DND-41 (cell line): ENCODE results near the gene GALNT18.

Experiments used
- ATAC-seq: fragments of 200-7000 bp; cut with Tn5 transposase; 3 replicates; pipeline ENCODE4 v1.9.1; 2021; ENCODE audit warnings: low read depth; ENCODE audit not compliant: insufficient read depth
- DNase-seq: peaks from one replicate; pipeline ENCODE4 v3.0.0-alpha.2; 2020
- H2AFZ ChIP-seq: 2 replicates; pipeline ENCODE4 v1.6.0; 2012; ENCODE audit warnings: low read depth, low read length
- H3K27ac ChIP-seq: 2 replicates; pipeline ENCODE4 v1.5.1; 2012; ENCODE audit warnings: low read length, inconsistent platforms
- H3K27me3 ChIP-seq: fragments of 200-600 bp; sonication (generic); 2 replicates; pipeline ENCODE4 v1.6.0; 2012; ENCODE audit warnings: low read length, mild to moderate bottlenecking, inconsistent platforms; ENCODE audit not compliant: insufficient read depth, poor library complexity
- H3K36me3 ChIP-seq: 2 replicates; pipeline ENCODE4 v1.5.1; 2012; ENCODE audit warnings: low read length, inconsistent platforms; ENCODE audit not compliant: insufficient read depth
- H3K4me1 ChIP-seq: 2 replicates; pipeline ENCODE4 v1.5.1; 2012; ENCODE audit warnings: mild to moderate bottlenecking, low read length; ENCODE audit not compliant: insufficient read depth
- H3K4me2 ChIP-seq: 2 replicates; pipeline ENCODE4 v1.6.0; 2012; ENCODE audit warnings: mild to moderate bottlenecking, moderate library complexity, low read length, inconsistent platforms; ENCODE audit not compliant: insufficient read depth
- H3K4me3 ChIP-seq, 2 experiments: fragments of 200-600 bp in 1 of 2; shearing (Covaris generic) in 1 of 2; 2 replicates each; pipeline ENCODE4 v1.5.1; 2012 to 2016; ENCODE audit warnings: inconsistent platforms in 2 of 2, low read length in 2 of 2, mild to moderate bottlenecking in 2 of 2, low read depth in 1 of 2, moderate library complexity in 1 of 2
- H3K79me2 ChIP-seq: 2 replicates; pipeline ENCODE4 v1.6.0; 2012; ENCODE audit warnings: low read length, inconsistent platforms; ENCODE audit not compliant: insufficient read depth
- H3K9ac ChIP-seq: 2 replicates; pipeline ENCODE4 v1.6.0; 2012; ENCODE audit warnings: low read depth, mild to moderate bottlenecking, inconsistent platforms, low read length, moderate library complexity
- H3K9me3 ChIP-seq: 2 replicates; pipeline ENCODE4 v1.5.1; 2012; ENCODE audit warnings: low read length, moderate library complexity, mild to moderate bottlenecking, inconsistent platforms; ENCODE audit not compliant: insufficient read depth, severe bottlenecking
- H4K20me1 ChIP-seq: 2 replicates; pipeline ENCODE4 v1.6.0; 2012; ENCODE audit warnings: low read length; ENCODE audit not compliant: insufficient read depth
- EZH2 ChIP-seq: IDR thresholded peaks from 3 replicates; pipeline ENCODE4 v1.6.1; 2012; ENCODE audit warnings: borderline replicate concordance, low read depth, mild to moderate bottlenecking, moderate library complexity, low read length, inconsistent platforms; ENCODE audit not compliant: severe bottlenecking
- TF ChIP-seq, protein P1 (sequence below): IDR thresholded peaks from 2 replicates; pipeline ENCODE4 v1.5.1; 2012; ENCODE audit warnings: borderline replicate concordance, low read length, moderate library complexity, mild to moderate bottlenecking; ENCODE audit not compliant: poor library complexity, severe bottlenecking; ENCODE audit errors: extremely low read depth

Gene GALNT18

DNA sequence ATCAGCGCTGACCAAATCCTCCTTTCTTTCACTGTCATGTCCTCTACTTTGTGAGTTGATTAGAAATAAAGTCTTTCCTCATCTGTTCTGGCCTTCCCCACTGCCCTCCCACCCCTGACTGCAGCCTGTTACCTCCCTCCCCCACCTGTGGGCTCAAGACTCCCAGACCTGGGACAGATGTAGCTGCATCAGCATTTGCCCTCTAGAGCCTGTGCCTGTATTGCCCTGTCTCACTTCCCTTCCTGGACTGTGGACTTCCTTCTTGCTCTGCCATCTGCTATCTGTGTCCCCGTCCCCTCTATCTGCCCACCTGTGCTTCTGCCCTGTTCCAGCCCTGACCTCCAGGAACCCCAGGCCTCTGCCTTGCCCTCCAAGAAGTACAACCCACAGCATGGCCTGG, 122.5 kb downstream of the GALNT18 start:
- DNase-seq = no peak
- H4K20me1 ChIP-seq = no peaks in the 10 kb centered on the region
- no peak for ATAC-seq
- no peaks in the 10 kb centered on the region for H3K4me1 ChIP-seq
- no peak overlapping the region for H3K27ac ChIP-seq
- peaks cover 9% of the 10 kb centered on the region for H3K27me3 ChIP-seq
- H2AFZ ChIP-seq = no peak overlapping the region
- H3K9me3 ChIP-seq = no peaks in the 10 kb centered on the region
- no peak overlapping the region for H3K4me2 ChIP-seq
- no peaks in the 10 kb centered on the region for H3K36me3 ChIP-seq
- H3K4me3 ChIP-seq = no peak overlapping the region
- H3K9ac ChIP-seq = no peak overlapping the region
- no peaks in the 10 kb centered on the region for H3K79me2 ChIP-seq
- TF ChIP-seq, protein P1, sequence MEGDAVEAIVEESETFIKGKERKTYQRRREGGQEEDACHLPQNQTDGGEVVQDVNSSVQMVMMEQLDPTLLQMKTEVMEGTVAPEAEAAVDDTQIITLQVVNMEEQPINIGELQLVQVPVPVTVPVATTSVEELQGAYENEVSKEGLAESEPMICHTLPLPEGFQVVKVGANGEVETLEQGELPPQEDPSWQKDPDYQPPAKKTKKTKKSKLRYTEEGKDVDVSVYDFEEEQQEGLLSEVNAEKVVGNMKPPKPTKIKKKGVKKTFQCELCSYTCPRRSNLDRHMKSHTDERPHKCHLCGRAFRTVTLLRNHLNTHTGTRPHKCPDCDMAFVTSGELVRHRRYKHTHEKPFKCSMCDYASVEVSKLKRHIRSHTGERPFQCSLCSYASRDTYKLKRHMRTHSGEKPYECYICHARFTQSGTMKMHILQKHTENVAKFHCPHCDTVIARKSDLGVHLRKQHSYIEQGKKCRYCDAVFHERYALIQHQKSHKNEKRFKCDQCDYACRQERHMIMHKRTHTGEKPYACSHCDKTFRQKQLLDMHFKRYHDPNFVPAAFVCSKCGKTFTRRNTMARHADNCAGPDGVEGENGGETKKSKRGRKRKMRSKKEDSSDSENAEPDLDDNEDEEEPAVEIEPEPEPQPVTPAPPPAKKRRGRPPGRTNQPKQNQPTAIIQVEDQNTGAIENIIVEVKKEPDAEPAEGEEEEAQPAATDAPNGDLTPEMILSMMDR = no peak
- TF ChIP-seq EZH2 = no peak

DNA sequence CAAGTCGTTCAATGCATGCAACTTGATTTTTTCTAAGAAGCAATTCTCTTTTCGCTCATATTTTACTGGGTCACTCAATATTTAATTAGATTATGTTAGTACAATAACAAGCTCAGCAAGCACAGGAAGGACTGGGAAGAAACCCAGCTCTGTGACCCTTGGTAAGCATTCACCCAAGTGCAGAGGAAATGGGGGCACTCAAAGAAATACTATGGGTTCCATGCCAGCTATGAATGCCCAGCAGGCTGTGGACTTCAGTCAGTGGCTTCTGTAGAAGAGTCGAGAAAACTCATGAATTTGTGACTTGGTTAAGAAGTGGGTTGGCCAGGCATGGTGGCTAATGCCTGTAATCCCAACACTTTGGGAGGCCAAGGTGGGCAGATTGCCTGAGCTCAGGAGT, 123.6 kb downstream of the GALNT18 start:
- no peak overlapping the region for H3K4me2 ChIP-seq
- no peaks in the 10 kb centered on the region for H4K20me1 ChIP-seq
- no peak overlapping the region for H3K27ac ChIP-seq
- no peaks in the 10 kb centered on the region for H3K36me3 ChIP-seq
- no peaks in the 10 kb centered on the region for H3K9me3 ChIP-seq
- H2AFZ ChIP-seq = no peak overlapping the region
- H3K27me3 ChIP-seq = peaks cover 9% of the 10 kb centered on the region
- H3K9ac ChIP-seq = no peak overlapping the region
- TF ChIP-seq EZH2 = no peak
- TF ChIP-seq, protein P1 = no peak
- H3K4me1 ChIP-seq = no peaks in the 10 kb centered on the region
- no peak for DNase-seq
- ATAC-seq = no peak
- H3K4me3 ChIP-seq = no peak overlapping the region
- H3K79me2 ChIP-seq = no peaks in the 10 kb centered on the region

GRCh38 chr11:11496879-11497278, 124.9 kb downstream of the GALNT18 start:
- no peak overlapping the region for H3K4me3 ChIP-seq
- H4K20me1 ChIP-seq = no peaks in the 10 kb centered on the region
- H3K4me1 ChIP-seq = no peaks in the 10 kb centered on the region
- no peaks in the 10 kb centered on the region for H3K36me3 ChIP-seq
- ATAC-seq (no peak), DNase-seq (no peak)
- no peak overlapping the region for H3K9ac ChIP-seq
- H3K79me2 ChIP-seq = no peaks in the 10 kb centered on the region
- no peak overlapping the region for H3K27ac ChIP-seq
- H3K27me3 ChIP-seq = peaks cover 8% of the 10 kb centered on the region
- no peak overlapping the region for H2AFZ ChIP-seq
- TF ChIP-seq, protein P1 = no peak
- TF ChIP-seq EZH2 = no peak
- H3K4me2 ChIP-seq = no peak overlapping the region
- H3K9me3 ChIP-seq = no peaks in the 10 kb centered on the region

DNA sequence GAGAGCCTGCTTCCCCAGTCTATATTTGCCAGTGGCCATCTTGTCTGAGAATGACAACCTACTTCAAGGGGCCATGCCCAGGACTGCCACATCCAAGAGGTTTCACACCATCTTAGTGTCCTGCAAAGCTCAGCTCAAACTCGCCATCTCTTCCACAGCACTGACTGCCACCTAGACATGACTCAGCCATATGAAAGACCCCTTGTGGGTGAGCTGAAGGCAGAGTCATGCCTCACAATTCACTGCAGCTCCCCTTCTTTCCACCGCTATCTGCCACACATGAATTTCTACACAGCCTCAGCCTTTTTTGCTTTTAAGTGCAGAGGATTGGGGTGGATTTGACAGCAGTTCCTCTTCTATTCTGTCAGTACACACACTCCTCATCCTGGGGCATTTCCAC, 127.5 kb downstream of the GALNT18 start:
- H3K36me3 ChIP-seq = no peaks in the 10 kb centered on the region
- no peaks in the 10 kb centered on the region for H4K20me1 ChIP-seq
- TF ChIP-seq EZH2 = no peak
- TF ChIP-seq, protein P1 = no peak
- H3K4me1 ChIP-seq = no peaks in the 10 kb centered on the region
- no peaks in the 10 kb centered on the region for H3K79me2 ChIP-seq
- no peak overlapping the region for H3K4me3 ChIP-seq
- no peak overlapping the region for H3K4me2 ChIP-seq
- H3K9ac ChIP-seq = no peak overlapping the region
- ATAC-seq = no peak
- no peak overlapping the region for H3K27ac ChIP-seq
- no peaks in the 10 kb centered on the region for H3K9me3 ChIP-seq
- no peaks in the 10 kb centered on the region for H3K27me3 ChIP-seq
- DNase-seq = no peak
- no peak overlapping the region for H2AFZ ChIP-seq
